Stimulated activated CD4-positive, alpha-beta T cell treated with anti-CD3 and anti-CD28 coated beads, Interleukin-4, amount 100 ng/mL, for 1 hour (primary cell): ENCODE results near the gene SNX9.
A peak's percentile ranks its signal among the peaks of the same experiment; 100 is the strongest.
"Not testable (repeated sequence)": the region's sequence is repeated elsewhere in the genome, so short reads cannot be mapped to it uniquely, and the experiment has no call there.

Experiments used
- DNase-seq: peaks from one replicate; pipeline ENCODE4 v3.0.0-alpha.2; 2020

The SNX9 gene

DNA sequence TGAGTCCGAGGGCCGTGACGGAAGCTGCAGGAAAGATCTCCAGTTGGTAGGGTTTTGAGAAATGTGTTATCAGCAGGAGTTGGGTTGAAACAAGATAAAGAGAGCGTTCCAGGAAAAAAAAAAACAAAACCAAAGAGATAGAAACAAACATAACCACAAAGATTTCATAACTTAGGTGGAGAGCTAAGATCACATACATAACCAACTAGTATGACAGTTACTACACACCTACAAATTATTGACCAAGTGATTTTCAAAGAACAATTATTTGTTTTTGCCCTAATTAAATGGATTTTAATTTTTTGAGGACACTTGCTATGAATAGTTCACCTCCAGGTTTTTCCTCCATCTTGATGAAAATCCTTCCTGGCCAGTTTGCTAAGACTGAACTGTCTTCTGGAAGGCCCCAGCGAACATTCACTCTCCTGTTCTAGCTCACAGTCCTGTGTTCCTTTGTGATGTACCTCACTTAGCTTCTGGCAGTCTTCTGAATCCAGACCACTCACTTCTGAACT is 69.4 kb downstream of the SNX9 start:
- no peak for DNase-seq

DNA sequence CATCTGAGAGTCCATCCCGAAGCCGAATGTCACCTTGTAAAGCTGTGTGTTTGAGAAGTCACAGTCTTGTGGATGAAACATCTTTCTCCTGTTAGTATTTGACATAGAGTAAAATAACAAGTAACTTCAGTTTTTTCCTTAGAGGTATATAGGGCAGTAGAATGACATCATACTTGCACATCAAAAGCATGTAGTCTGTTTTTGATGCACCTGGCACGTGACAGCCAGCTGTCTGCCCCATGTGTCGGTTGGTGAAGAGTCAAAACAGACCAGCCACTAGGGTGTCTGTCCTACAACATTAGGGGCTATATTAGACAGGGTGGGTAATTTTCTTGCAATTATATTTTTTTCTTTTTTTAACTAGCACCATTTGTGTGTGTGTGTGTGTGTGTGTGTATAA is 70.2 kb downstream of the SNX9 start:
- peak; percentile 33 for DNase-seq

DNA sequence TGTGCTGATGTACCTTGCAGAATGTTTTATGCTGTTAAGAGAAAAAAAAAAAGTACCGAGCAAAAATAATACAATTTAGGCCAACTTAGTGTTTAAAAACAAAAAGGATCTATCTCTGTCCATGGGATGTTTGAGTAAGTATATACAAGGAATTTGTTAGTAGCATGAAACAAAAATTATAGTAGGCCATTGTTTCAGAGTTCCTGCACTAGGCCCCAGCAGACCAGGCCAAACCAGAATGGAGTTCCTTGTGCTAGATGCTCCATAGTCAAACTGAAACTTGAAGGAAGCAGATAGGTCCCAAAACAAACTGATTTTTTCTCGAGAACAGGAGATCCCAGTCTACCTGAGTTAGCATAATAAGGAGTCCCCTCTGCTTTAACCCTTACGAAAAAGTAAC is 72.5 kb downstream of the SNX9 start:
- DNase-seq = no peak

DNA sequence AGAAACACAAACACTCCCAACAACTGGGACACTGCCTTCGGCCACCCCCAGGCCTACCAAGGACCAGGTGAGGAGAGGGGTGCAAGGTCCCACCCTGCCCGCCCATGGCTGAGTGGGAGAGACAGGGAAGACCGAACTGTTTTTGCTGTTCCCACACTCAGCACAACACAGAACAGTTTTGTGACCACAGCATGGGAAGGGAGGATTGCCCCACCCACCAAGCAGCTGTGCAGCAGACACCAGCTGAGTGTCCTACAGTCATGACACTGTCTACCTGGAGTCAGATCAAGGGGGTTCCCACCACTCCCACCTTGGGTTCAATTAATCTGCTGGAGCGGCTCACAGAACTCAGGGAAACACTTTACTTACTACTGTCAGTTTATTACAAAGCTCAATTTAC is 73.9 kb downstream of the SNX9 start:
- DNase-seq = no peak

DNA sequence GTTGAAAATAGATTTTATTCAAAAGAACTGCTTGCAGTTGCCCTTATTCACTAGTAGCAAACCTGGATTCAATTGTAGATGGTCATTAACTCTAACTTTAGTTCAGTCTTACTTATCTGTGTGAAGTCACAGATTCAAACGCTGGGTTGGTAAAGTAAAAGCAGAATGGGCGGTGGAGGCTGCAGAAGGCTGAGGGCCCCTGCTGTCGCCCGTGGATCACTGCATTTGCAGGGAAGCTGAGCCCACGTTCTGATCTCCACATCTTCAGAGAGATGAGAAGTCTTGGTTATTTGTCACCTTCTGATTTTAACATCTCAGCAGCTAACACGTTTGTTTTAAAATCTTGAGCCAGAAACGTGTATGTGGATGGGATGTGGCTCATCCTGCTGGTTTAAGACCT is 75.1 kb downstream of the SNX9 start:
- no peak for DNase-seq

DNA sequence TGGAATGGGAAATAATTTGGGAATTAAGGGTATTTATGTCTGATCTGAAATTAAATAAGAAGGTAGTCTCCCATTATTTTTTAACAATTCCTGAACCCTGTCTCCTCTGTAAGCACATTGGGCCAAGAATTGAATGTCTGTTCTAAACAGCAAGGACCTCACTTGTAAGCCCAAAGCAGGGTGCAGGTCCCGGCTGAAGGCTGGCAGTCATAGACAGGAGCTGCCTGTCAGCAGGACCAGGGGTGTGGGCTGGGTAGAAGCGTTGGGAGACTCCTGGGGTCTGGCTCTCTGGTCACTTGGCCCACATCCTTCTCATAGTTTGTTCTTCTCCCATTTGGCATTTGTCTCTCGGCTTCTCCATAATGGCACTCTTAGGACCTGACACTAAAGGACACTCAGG is 75.6 kb downstream of the SNX9 start:
- DNase-seq = no peak

DNA sequence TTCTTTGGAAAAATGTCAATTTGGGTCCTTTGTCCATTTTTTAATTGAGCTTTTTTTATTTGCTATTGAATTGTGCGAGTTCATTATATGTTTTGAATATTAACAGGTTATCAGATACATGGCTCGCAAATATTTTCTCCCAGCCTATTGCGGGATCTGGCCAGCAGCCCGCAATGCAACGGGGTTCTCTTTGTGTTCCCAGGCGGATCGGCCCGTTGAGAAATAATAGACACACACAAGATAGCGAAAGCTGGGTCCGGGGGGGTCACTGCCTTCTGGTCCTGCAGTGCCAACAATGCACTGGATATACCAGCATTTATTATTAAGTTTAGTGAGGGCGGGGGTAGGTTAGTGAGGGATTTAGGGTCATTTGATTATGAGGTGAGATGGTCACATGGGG is 77.2 kb downstream of the SNX9 start:
- not testable (repeated sequence) for DNase-seq

DNA sequence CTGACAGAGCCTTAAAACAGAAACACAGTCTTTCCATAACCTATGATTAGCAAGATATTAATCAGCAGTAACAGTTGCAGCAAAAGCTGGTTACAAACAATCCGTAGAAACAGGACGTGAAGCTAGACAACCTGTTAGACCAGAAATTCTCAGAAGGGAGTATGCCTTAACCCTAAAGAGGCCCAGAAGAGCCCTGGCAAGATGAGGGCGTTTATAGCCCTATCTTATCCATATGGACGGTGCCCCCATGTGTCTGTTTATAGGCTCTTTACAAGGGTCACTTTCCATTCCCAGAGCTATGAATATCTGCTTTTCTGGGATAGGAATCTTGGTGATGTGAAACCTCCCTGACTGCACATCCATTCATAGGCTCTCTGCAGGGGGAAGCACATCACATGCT is 77.7 kb downstream of the SNX9 start:
- not testable (repeated sequence) for DNase-seq

DNA sequence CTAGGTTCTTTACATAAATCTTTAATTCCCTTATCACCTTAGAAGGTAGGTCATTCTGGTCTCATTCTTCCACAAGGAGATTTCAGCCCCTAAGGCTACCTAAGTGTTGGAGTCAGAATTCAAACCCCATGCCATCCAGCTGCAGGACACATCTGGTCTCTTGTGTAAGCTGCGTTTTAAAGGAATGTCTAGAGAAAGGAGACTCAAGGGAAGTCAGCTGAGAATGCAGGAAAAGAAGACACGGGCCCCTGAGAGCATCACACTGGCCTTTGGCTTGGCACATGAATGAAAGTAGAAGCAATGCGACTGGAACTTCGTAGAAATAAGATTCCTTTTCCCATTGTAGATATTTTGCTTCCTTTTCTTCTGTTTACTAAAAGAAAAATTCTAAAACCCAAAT is 82.0 kb downstream of the SNX9 start:
- no peak for DNase-seq

DNA sequence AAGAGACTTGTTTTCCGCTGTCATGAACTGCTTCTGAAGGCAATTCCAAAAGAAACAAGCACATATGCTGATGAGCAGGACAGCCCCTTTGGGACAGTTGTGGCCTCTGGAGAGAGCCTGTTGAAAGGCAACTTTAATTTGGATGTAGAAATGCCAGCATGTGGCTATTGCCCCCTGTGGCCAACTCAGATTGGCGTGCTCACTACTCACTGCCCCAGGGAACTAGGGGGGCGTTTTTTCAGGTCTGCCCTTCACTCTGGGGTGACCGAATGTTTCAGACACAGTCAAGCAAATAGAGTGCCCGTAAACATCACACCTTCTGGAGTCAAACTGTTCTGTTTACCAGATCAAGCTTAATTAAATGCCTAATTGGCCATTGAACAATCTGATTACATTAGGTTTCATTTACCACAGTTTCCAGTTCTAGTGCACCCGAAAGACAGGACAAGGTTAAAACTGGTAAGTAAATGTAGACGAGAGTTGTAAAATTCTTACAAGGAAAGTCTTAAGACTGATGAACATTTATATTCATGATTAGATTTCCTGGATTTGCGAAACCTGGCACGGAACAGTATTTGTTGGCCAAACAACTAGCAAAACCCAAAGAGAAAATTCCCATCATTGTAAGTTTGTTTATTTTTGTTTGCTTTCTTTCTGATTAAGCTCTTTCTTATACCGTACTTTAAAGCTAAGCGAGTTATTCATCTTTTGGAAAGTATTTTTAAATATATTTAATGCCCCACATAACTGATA is 82.7 kb downstream of the SNX9 start:
- DNase-seq = no peak

DNA sequence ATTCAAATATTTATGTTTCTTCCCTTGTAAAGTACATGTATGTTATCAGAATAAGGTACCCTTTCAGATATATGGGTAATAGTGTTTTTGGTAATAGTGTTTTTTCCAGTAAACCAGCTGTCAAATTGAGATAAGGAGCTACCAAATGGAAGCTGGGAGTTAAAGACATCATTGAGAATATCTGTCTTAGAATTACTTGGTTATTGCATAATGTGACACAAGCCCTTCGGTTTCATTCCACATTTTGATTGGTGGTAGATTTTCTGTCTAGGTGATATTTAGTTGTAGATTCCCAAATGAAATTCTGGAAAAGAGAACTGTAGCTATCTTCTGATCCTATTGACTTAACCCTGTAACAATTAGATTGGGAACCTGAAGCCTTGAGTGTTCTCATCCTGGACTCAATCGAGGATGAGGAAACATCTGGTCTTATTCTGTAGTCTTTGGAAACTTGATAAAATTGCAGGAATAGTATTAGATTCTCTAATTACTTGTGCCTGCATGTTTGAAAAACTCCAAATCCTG is 83.6 kb downstream of the SNX9 start:
- DNase-seq = no peak

DNA sequence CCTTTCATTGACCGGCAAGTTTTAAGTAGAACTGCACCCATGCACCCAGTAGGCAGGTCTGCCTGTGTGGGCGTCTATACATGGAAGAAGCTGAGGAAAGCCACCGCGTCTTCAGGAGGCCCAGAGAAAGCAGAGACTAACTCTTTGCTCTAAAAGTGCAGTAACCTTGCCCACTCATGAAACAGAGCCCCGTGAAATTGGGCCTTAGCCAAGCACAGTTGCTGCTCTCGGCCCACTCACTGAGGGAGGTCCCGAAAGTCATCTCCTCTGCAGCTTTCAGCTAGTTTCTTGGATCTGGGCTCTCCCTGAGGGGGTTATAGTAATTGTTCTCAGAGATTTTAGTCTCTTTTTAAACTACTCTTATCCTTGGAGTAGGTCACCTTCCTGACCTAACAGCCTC is 84.6 kb downstream of the SNX9 start:
- DNase-seq = no peak

DNA sequence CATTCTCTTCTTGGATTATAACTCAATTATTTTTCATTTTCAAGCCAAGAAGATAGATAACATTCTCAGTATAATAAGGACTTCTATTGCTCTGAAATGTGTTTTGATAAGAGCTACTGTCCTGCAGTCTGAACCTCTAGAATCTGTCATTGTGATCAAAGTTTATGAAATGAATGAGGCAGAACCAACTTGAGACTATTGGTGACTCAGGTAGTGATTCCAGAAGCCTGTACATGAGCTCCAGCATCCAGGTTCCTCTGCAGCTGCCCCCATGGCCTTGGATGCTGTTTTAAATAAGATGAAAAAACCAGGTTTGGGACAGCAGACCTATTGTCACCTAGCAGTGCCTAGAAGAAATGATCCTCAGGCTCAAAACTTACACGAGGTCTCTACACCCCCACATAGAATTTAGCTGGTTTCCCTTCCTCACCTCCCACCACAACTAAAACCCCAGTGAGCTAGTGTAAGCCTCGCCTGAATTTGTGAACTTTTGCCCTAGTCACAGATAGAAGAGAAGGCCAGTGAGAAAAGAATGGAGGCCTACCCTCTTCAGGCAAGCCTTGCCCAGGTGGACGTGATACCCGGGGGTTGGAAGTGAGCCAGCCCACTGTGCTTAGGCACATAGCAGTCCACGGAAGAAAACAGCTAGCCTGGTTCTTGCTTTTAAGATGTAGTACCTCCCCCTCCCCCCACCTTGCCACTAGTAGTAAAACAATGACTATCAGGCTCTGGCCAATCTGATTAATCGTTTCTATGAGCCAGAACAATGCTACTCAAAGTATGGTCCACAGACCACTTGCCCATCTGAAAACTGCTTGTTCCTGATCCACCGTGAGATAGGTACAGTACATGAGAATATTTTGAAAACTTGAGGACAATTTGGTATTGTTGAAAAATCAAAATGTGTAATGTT is 85.6 kb downstream of the SNX9 start:
- no peak for DNase-seq

DNA sequence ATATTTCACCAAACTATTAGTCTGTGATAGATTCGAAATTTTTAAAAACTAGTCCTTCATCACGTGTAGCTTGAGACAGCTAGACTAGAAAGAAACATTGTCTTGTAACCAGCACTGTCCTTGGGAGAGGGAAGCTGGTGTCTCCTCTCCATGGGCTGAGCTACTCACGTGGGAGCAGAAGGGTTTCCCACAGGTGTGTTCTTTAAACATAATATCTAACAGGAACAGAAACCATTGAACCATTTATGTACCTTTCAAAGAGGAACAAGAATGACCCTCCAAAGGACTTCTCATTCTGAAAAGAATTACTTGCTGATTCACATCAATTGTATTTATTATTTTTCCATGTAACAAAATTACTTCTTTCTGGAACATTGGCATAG is 86.2 kb downstream of the SNX9 start:
- no peak for DNase-seq

DNA sequence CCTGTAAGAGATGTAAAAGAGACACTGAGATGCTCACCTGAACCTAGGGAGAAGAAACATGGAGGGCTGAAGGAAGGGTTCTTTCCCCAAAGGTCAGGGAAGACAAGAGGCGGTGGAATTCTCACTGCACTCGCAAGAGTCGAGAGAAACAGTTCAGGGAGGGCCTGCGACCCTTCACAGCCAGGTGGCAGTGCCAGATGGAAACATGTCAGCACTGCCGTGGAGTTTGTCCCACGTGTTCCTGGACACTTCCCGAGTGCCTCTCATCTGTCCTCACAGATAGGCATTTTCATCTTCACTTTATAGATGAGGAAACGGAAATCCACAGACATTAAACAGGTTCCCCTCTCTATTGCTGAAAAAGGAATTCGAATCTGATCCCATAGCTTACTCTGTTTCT is 88.2 kb downstream of the SNX9 start:
- DNase-seq = no peak

DNA sequence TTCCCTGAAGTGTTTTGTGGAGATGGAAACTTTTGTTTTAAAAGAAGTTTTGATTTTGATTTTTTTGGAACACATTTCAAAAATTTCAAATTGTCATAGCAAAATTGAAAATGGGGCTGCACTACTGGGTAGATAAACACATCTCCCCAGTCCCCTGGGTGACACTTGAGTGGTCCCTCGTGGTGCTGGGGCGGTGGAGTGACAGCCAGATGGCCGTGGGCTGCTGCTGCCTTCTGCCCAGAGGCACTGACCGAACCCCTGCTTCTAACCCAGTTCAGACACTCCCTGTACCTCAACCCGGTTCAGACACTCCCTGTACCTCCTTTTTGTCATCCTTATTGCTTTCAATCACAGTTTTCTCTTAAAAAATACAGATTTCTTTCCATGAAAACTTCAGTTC is 88.7 kb downstream of the SNX9 start:
- no peak for DNase-seq

DNA sequence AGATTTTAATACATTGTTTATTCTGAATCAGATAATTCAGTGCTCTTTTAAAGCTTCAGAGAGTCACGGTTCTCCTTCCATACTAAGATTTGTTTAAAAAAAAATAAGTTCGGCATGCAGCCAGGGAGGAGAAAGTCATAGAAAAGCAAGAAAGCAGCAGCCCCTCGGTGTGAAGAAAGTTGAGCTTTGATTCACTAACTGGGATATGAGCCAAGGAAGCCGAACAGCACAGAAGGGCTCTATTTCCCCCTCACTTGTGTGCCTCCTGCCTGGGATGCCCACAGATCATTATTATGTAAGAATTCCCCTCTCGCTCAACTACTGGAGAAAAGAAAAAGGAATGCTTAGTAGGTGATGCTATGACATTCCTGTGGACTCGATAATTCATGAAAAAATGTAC is 89.3 kb downstream of the SNX9 start:
- no peak for DNase-seq

DNA sequence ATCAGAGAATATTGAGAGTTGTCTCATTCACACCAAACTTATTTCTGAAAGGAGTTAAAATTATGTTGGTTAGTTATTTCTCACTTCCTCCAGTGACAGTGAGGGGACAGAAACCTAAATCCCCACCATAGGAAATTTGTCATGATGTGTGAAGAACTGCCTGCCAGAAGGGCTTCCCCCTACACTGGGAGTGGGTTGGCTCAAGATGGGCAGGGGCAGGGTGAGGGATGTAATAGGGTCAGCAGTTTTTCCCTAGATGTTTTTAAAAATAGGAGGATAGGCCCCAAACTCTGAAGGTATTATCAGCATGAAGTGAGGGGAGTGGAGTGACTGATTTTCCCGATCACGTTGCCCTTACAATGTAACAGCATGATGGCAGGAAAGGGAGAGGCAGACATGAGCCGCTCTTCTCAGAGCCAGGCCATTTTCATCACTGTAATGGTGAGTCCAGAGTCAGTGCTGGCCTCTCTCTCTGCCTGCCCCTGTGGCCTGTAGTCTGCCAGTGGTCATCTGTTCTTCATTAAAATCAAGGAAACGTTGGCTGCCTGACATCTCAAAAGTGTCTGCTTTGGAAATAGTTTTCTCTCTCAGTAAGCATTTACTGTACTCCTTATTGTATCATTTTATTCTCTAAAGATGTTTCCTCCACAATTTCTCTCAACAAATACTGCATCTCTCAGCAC is 98.8 kb downstream of the SNX9 start:
- no peak for DNase-seq

DNA sequence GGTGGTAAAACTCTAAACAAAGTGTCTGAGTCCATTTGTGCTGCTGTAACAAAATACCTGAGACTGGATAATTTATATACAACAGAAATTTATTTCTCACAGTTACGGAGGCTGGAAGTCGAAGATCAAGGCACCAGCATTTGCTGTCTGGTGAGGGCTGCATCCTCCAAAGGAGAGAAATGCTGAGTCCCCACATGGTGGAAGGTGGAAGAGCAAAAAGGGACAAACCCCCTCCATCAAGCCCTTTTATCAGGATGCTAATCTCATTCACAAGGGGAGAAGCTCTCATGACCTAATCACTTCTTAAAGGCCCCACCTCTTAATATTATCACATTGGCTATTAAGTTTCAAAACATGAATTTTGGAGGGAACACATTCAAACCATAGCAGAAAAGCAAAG is 102.7 kb downstream of the SNX9 start:
- no peak for DNase-seq

DNA sequence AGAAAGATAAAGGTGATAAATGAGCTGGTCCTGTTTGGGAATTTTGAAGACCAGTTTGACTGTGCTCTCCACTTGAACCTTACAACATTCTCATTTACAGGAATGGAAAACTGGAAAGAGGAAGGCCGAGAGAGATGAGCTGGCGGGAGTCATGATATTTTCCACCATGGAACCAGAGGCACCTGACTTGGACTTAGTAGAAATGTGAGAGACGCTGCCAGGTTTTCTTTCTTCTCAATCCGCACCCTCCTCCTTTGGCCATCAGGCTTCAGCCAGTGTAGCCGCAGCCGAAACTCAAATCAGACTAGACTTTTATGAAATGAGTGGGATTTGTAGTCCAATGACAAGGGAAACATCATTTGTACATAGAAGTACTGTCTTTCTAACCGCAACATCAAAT is 104.0 kb downstream of the SNX9 start:
- no peak for DNase-seq

DNA sequence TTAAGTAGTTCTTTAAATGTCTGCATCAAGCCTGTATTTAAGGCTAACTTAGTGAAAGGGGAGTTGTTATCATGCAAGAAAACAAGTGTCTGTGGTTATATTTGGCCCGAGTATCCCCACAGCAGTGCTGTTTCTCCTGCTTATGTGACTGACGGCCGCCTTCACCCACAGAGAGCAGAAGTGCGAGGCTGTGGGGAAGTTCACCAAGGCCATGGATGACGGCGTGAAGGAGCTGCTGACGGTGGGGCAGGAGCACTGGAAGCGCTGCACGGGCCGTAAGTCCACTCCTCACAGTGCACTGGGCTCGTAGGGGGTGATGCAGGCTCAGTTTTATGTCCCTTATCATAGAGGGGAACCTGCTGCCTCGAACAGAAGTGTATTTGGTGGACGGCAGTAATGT is 105.4 kb downstream of the SNX9 start:
- no peak for DNase-seq

DNA sequence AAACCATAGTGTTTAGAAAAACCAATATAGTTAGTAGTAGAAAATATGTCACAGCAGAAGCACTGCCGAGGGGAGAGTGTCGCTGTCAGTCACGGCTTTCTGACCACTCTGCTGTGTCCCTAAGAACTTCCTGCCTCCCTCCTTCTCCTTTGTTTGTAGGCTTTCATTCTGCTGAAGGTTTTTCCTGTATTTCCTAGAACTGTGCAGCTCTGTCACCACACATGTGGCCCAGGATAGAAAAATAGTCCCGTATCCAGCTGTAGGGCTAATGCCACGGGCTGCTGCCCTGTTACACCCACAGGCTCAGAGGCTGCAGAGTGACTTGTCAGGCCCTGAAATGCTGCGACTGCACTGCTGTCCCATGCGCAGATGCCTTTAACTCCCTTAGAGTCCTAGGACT is 106.0 kb downstream of the SNX9 start:
- DNase-seq = no peak

DNA sequence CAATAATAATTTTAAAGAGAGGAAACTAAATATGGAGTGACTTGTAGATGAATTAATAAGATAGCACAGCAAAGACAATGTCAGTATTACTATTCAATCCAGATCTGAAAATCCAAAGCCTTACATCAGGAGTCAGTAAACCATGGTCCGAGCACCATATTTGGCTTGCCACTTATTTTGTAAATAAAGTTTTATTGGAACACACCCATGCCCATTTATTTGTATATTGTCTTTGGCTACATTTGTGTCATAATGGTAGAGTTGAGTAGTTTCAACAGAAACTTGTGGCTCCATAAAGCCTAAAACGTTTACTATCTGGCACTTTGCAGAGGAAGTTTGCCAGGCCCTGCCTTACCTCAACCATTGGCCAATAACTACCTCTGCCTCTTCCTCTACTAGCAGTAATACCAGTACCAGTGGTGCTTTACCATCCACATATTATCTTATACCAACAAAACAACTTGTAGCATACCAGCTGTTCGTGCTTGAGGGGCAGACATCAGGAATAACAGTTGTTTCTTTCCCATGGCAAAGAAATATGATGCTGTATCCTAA is 106.8 kb downstream of the SNX9 start:
- DNase-seq = no peak
